Measurements from ENCODE around the gene WIPF2. TPM values are rescaled to one million over a fixed set of nuclear protein-coding genes. Genes with fewer than 3 reads are reported as not detected.

Gene WIPF2
- total and polyA plus RNA-seq, 9 donors = 6.1 to 27.8 (median 18.4) TPM

DNA sequence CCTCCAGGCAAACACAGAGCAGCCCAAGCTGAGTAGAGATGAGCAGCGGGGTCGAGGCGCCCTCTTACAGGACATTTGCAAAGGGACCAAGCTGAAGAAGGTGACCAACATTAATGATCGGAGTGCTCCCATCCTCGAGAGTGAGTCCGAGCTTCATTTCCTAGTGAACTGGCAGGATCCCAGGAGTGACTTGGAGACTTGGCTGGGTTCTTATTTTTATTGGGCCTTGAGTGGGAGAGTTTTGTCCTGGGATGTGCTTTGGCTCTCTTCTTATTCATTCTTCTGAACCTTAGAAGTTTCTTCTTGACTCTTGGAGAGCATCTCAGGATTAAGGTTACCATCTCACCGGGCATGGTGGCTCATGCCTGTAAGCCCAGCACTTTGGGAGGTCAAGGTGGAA lies 41.4 kb downstream of the WIPF2 start:
- Histone ChIP-seq H3K36me3 (no peaks in the 10 kb centered on the region), H3K27me3 (no peaks in the 10 kb centered on the region), H3K27ac (no peak overlapping the region), H3K4me3 (no peak overlapping the region), H3K4me1 (ENCODE audit: insufficient read depth) (no peaks in the 10 kb centered on the region), H3K9me3 (no peaks in the 10 kb centered on the region)
- DNase-seq = no peak
- intact Hi-C loops (cut with DNase I) = no loop called here
- TF ChIP-seq, protein P1, sequence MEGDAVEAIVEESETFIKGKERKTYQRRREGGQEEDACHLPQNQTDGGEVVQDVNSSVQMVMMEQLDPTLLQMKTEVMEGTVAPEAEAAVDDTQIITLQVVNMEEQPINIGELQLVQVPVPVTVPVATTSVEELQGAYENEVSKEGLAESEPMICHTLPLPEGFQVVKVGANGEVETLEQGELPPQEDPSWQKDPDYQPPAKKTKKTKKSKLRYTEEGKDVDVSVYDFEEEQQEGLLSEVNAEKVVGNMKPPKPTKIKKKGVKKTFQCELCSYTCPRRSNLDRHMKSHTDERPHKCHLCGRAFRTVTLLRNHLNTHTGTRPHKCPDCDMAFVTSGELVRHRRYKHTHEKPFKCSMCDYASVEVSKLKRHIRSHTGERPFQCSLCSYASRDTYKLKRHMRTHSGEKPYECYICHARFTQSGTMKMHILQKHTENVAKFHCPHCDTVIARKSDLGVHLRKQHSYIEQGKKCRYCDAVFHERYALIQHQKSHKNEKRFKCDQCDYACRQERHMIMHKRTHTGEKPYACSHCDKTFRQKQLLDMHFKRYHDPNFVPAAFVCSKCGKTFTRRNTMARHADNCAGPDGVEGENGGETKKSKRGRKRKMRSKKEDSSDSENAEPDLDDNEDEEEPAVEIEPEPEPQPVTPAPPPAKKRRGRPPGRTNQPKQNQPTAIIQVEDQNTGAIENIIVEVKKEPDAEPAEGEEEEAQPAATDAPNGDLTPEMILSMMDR (IDR thresholded peaks at IDR 0.05) = no peak
- no peak for TF ChIP-seq EP300 (IDR thresholded peaks at IDR 0.05)
- TF ChIP-seq POLR2A (IDR thresholded peaks at IDR 0.05) = no peak
- WGBS, 3 donors = 57 to 64% (median 61%) methylated on average over 7 of the region's 7 CpGs

DNA sequence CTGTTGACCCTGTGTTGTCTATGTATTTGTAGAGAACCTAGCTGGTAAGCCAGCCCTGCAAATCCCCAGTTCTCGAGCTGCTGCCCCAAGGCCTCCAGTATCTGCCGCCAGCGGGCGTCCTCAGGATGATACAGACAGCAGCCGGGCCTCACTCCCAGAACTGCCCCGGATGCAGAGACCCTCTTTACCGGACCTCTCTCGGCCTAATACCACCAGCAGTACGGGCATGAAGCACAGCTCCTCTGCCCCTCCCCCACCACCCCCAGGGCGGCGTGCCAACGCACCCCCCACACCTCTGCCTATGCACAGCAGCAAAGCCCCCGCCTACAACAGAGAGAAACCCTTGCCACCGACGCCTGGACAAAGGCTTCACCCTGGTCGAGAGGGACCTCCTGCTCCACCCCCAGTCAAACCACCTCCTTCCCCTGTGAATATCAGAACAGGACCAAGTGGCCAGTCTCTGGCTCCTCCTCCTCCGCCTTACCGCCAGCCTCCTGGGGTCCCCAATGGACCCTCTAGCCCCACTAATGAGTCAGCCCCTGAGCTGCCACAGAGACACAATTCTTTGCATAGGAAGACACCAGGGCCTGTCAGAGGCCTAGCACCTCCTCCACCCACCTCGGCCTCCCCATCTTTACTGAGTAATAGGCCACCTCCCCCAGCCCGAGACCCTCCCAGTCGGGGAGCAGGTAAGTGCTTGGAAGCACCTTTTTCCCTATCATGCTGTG lies 45.5 kb downstream of the WIPF2 start:
- Histone ChIP-seq H3K4me1 (ENCODE audit: insufficient read depth) (no peaks in the 10 kb centered on the region), H3K36me3 (no peaks in the 10 kb centered on the region), H3K9me3 (no peaks in the 10 kb centered on the region), H3K27me3 (no peaks in the 10 kb centered on the region), H3K4me3 (no peak overlapping the region), H3K27ac (no peak overlapping the region)
- TF ChIP-seq EP300 (IDR thresholded peaks at IDR 0.05) (no peak), POLR2A (IDR thresholded peaks at IDR 0.05) (no peak)
- TF ChIP-seq, protein P1 (IDR thresholded peaks at IDR 0.05) = no peak
- DNase-seq = peak in 1 of 5 donors; percentile 31
- intact Hi-C loops (cut with DNase I) = no loop called here
- WGBS, 3 donors = 71 to 78% (median 75%) methylated on average over 21 of the region's 21 CpGs

- WGBS, 3 donors = 64 to 77% (median 67%) methylated on average over 5 of the region's 5 CpGs
- H3K4me3 ChIP-seq = no peak overlapping the region
- no peaks in the 10 kb centered on the region for H3K36me3 ChIP-seq
- H3K4me1 ChIP-seq (ENCODE audit: insufficient read depth) = no peaks in the 10 kb centered on the region
- no peak overlapping the region for H3K27ac ChIP-seq
- H3K9me3 ChIP-seq = no peaks in the 10 kb centered on the region
- no peaks in the 10 kb centered on the region for H3K27me3 ChIP-seq
- intact Hi-C loops (cut with DNase I) = no loop called here
- no peak for DNase-seq
- TF ChIP-seq, protein P1 (IDR thresholded peaks at IDR 0.05) = no peak
- no peak for TF ChIP-seq EP300 (IDR thresholded peaks at IDR 0.05)
- TF ChIP-seq POLR2A (IDR thresholded peaks at IDR 0.05) = no peak
These were observed 46.2 kb downstream of the WIPF2 start for GRCh38 chr17:40265337-40265736.

DNA sequence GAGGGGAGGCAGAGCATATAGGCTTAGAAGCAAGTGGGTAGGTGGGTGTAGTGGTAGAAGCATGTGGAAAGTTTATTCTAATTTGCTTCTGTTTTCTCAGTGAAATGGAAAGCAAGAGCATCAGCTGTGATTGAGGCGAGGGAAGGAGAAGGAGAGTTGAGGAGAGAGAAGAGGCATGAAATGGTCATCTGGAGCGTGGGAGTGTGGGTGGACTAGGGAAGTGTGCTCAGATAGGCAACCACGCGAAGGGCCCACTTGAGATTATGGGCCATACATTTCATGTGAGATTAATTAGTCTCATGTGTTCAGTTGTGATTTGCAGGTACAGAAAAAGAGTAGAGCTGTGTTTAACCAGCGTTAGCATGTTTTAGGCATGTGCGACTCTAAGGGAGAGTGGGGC lies 47.8 kb downstream of the WIPF2 start:
- WGBS, 3 donors = 82 to 86% (median 86%) methylated on average over 6 of the region's 6 CpGs
- Histone ChIP-seq H3K27me3 (no peaks in the 10 kb centered on the region), H3K4me1 (ENCODE audit: insufficient read depth) (no peaks in the 10 kb centered on the region), H3K4me3 (no peak overlapping the region), H3K27ac (no peak overlapping the region), H3K36me3 (no peaks in the 10 kb centered on the region), H3K9me3 (no peaks in the 10 kb centered on the region)
- DNase-seq = no peak
- intact Hi-C loops (cut with DNase I) = no loop called here
- no peak for TF ChIP-seq POLR2A (IDR thresholded peaks at IDR 0.05)

GRCh38 chr17:40268141-40268712 lies 49.1 kb downstream of the WIPF2 start:
- intact Hi-C loops (cut with DNase I) = no loop called here
- H3K4me1 ChIP-seq (ENCODE audit: insufficient read depth) = no peaks in the 10 kb centered on the region
- no peaks in the 10 kb centered on the region for H3K36me3 ChIP-seq
- WGBS, 3 donors = 57 to 78% (median 72%) methylated on average over 2 of the region's 2 CpGs
- no peaks in the 10 kb centered on the region for H3K9me3 ChIP-seq
- no peak overlapping the region for H3K27ac ChIP-seq
- TF ChIP-seq POLR2A (IDR thresholded peaks at IDR 0.05) = no peak
- TF ChIP-seq, protein P1 (IDR thresholded peaks at IDR 0.05) = no peak
- no peak for TF ChIP-seq EP300 (IDR thresholded peaks at IDR 0.05)
- no peak for DNase-seq
- no peak overlapping the region for H3K4me3 ChIP-seq
- no peaks in the 10 kb centered on the region for H3K27me3 ChIP-seq

Data from ovary (tissue), 9 donors.